IgD-negative memory B cell (primary cell): Measurements from ENCODE around the gene SIT1. TPM values are rescaled to one million over a fixed set of nuclear protein-coding genes. Genes with fewer than 3 reads are reported as not detected.
A peak's percentile ranks its signal among the peaks of the same experiment; 100 is the strongest.
"Not testable (repeated sequence)": the region's sequence is repeated elsewhere in the genome, so short reads cannot be mapped to it uniquely, and the experiment has no call there.

Experiments used
- H3K27ac Mint-ChIP-seq, 3 donors: one replicate each; pipeline ENCODE4 v1.8.0; 2020 to 2022; ENCODE audit warnings: mild to moderate bottlenecking in 3 of 3, mixed read lengths in 3 of 3, moderate library complexity in 1 of 3
- H3K27me3 Mint-ChIP-seq: one replicate; pipeline ENCODE4 v1.8.0; 2021; ENCODE audit warnings: mixed read lengths
- H3K36me3 Mint-ChIP-seq: one replicate; pipeline ENCODE4 v1.8.0; 2020; ENCODE audit warnings: mild to moderate bottlenecking, mixed read lengths
- H3K4me1 Mint-ChIP-seq, 3 donors: one replicate each; pipeline ENCODE4 v1.8.0; 2020 to 2022; ENCODE audit warnings: mixed read lengths in 3 of 3, mild to moderate bottlenecking in 1 of 3
- H3K4me3 Mint-ChIP-seq, 4 donors: one replicate each; pipeline ENCODE4 v1.8.0; 2020 to 2022; ENCODE audit warnings: mild to moderate bottlenecking in 4 of 4, mixed read lengths in 4 of 4, moderate library complexity in 3 of 4
- H3K9me3 Mint-ChIP-seq, 3 donors: one replicate each; pipeline ENCODE4 v1.8.0; 2020 to 2021; ENCODE audit warnings: mixed read lengths in 3 of 3, mild to moderate bottlenecking in 1 of 3
- polyA plus RNA-seq: library from polyadenylated mRNA; unstranded; fragments of 300-500 nt; fragmentation: Illumina TruSeq; gene quantifications from one replicate; pipeline ENCODE4 v1.2.3, GENCODE V29; 2021

The SIT1 gene
- polyA plus RNA-seq, 1 donor from 2014 or later: 188 TPM

- Mint-ChIP-seq H3K9me3 (peaks cover 0 to 5% (median 0%) of the 10 kb centered on the region in 3 donors), H3K4me3 (peak within 1 kb of the TSS; percentile 87 to 96 (median 92)), H3K27ac (peak within 1 kb of the TSS; percentile 99 to 100 (median 100)), H3K36me3 (peaks cover 2% of the 10 kb centered on the region), H3K27me3 (peaks cover 2% of the 10 kb centered on the region), H3K4me1 (peaks cover 39 to 67% (median 53%) of the 10 kb centered on the region in 3 donors)
These were observed 7.6 kb upstream of the SIT1 start, which contains the start of gene CCDC107 for GRCh38 chr9:35658137-35658967. CCDC107 (plus strand) TSS chr9:35658292; CDS start chr9:35658380, 88 bp downstream.

GRCh38 chr9:35657546-35658136, 6.9 kb upstream of the SIT1 start, which contains the start of gene RMRP:
RMRP (minus strand) TSS chr9:35658019.
- H3K4me1 Mint-ChIP-seq: peaks cover 39 to 63% (median 48%) of the 10 kb centered on the region in 3 donors
- peaks cover 2% of the 10 kb centered on the region for H3K36me3 Mint-ChIP-seq
- peak within 1 kb of the TSS; percentile 87 to 96 (median 92) for H3K4me3 Mint-ChIP-seq
- H3K27me3 Mint-ChIP-seq: peaks cover 2% of the 10 kb centered on the region
- H3K9me3 Mint-ChIP-seq: peaks cover 0 to 5% (median 0%) of the 10 kb centered on the region in 3 donors
- H3K27ac Mint-ChIP-seq: peak within 1 kb of the TSS; percentile 99 to 100 (median 100)

- Mint-ChIP-seq H3K36me3 (peaks cover 2% of the 10 kb centered on the region), H3K9me3 (peaks cover 0 to 5% (median 0%) of the 10 kb centered on the region in 3 donors), H3K27me3 (peaks cover 2% of the 10 kb centered on the region), H3K4me1 (peaks cover 37 to 56% (median 43%) of the 10 kb centered on the region in 3 donors), H3K27ac (peak overlapping the region; percentile 99 to 100 (median 100)), H3K4me3 (peak overlapping the region; percentile 87 to 96 (median 92))
These were observed 6.3 kb upstream of the SIT1 start for GRCh38 chr9:35656831-35657545.

- Mint-ChIP-seq H3K4me3 (peak overlapping the region in 3 of 4 donors; percentile 46 to 90 (median 71)), H3K27me3 (peaks cover 2% of the 10 kb centered on the region), H3K36me3 (peaks cover 2% of the 10 kb centered on the region), H3K9me3 (peaks cover 0 to 5% (median 0%) of the 10 kb centered on the region in 3 donors), H3K27ac (peak overlapping the region; percentile 99 to 100 (median 100)), H3K4me1 (peaks cover 35 to 57% (median 43%) of the 10 kb centered on the region in 3 donors)
These were observed 5.6 kb upstream of the SIT1 start for GRCh38 chr9:35656348-35656747.

GRCh38 chr9:35653611-35654010, 2.9 kb upstream of the SIT1 start:
- peak overlapping the region in 2 of 3 donors; percentile 63 to 99 for H3K27ac Mint-ChIP-seq
- no peak overlapping the region for H3K4me3 Mint-ChIP-seq
- no peaks in the 10 kb centered on the region for H3K36me3 Mint-ChIP-seq
- H3K9me3 Mint-ChIP-seq: peaks cover 0 to 5% (median 0%) of the 10 kb centered on the region in 3 donors
- H3K4me1 Mint-ChIP-seq: peaks cover 35 to 44% (median 39%) of the 10 kb centered on the region in 3 donors
- H3K27me3 Mint-ChIP-seq: peaks cover 2% of the 10 kb centered on the region

GRCh38 chr9:35652829-35653209, 2.1 kb upstream of the SIT1 start:
- H3K27ac Mint-ChIP-seq: no peak overlapping the region
- H3K9me3 Mint-ChIP-seq: peaks cover 0 to 3% (median 0%) of the 10 kb centered on the region in 3 donors

GRCh38 chr9:35651956-35652828, 1.5 kb upstream of the SIT1 start:
- Mint-ChIP-seq H3K9me3 (peaks cover 0 to 2% (median 0%) of the 10 kb centered on the region in 3 donors), H3K4me1 (peaks cover 38 to 50% (median 42%) of the 10 kb centered on the region in 3 donors), H3K27ac (peak overlapping the region in 1 of 3 donors; percentile 47), H3K27me3 (no peaks in the 10 kb centered on the region), H3K4me3 (peak overlapping the region in 3 of 4 donors; percentile 63 to 96 (median 93)), H3K36me3 (peaks cover 2% of the 10 kb centered on the region)

More at GRCh38 chr9:35652829-35653209, 2.1 kb upstream of the SIT1 start:
- H3K4me1 Mint-ChIP-seq: peaks cover 40 to 50% (median 42%) of the 10 kb centered on the region in 3 donors
- peaks cover 2% of the 10 kb centered on the region for H3K36me3 Mint-ChIP-seq
- peaks cover under 1% of the 10 kb centered on the region for H3K27me3 Mint-ChIP-seq
- H3K4me3 Mint-ChIP-seq: no peak overlapping the region

GRCh38 chr9:35649431-35650340, 1.0 kb downstream of the SIT1 start:
- peak overlapping the region; percentile 93 to 98 (median 96) for H3K4me3 Mint-ChIP-seq
- H3K27me3 Mint-ChIP-seq: no peaks in the 10 kb centered on the region
- H3K9me3 Mint-ChIP-seq: no peaks in the 10 kb centered on the region
- H3K4me1 Mint-ChIP-seq: peaks cover 33 to 35% (median 33%) of the 10 kb centered on the region in 3 donors
- peaks cover 2% of the 10 kb centered on the region for H3K36me3 Mint-ChIP-seq
- peak overlapping the region; percentile 89 to 99 (median 93) for H3K27ac Mint-ChIP-seq

GRCh38 chr9:35646533-35647265, 4.0 kb downstream of the SIT1 start:
- Mint-ChIP-seq H3K4me1 (peaks cover 31 to 51% (median 33%) of the 10 kb centered on the region in 3 donors), H3K27ac (peak overlapping the region; percentile 89 to 99 (median 99)), H3K9me3 (no peaks in the 10 kb centered on the region), H3K27me3 (no peaks in the 10 kb centered on the region), H3K4me3 (peak overlapping the region; percentile 96 to 99 (median 98)), H3K36me3 (peaks cover 13% of the 10 kb centered on the region)

GRCh38 chr9:35646153-35646532, 4.6 kb downstream of the SIT1 start:
- H3K36me3 Mint-ChIP-seq: peaks cover 13% of the 10 kb centered on the region
- no peaks in the 10 kb centered on the region for H3K27me3 Mint-ChIP-seq
- H3K27ac Mint-ChIP-seq: peak overlapping the region; percentile 89 to 99 (median 99)
- peak overlapping the region; percentile 96 to 99 (median 98) for H3K4me3 Mint-ChIP-seq
- no peaks in the 10 kb centered on the region for H3K9me3 Mint-ChIP-seq
- H3K4me1 Mint-ChIP-seq: peaks cover 32 to 52% (median 34%) of the 10 kb centered on the region in 3 donors

GRCh38 chr9:35645736-35646135, 5.0 kb downstream of the SIT1 start:
- H3K9me3 Mint-ChIP-seq, H3K27me3 Mint-ChIP-seq: not testable (repeated sequence)
- Mint-ChIP-seq H3K4me1 (peaks cover 32 to 52% (median 33%) of the 10 kb centered on the region in 3 donors), H3K27ac (peak overlapping the region; percentile 89 to 99 (median 99)), H3K4me3 (peak overlapping the region; percentile 96 to 99 (median 98)), H3K36me3 (peaks cover 13% of the 10 kb centered on the region)

GRCh38 chr9:35643046-35643445, 7.7 kb downstream of the SIT1 start:
- no peak overlapping the region for H3K4me3 Mint-ChIP-seq
- H3K4me1 Mint-ChIP-seq: peaks cover 27 to 57% (median 36%) of the 10 kb centered on the region in 3 donors
- H3K27me3 Mint-ChIP-seq: no peaks in the 10 kb centered on the region
- peak overlapping the region in 1 of 3 donors; percentile 13 for H3K27ac Mint-ChIP-seq
- H3K9me3 Mint-ChIP-seq: no peaks in the 10 kb centered on the region
- H3K36me3 Mint-ChIP-seq: peaks cover 10% of the 10 kb centered on the region
